GM12891 (cell line): ENCODE results near the gene TRIM27.

Source experiments
- POLR2A ChIP-seq: IDR thresholded peaks from 2 replicates; pipeline ENCODE4 v1.6.1; 2011; ENCODE audit warnings: low read depth, low read length, control low read depth
- POLR2AphosphoS5 ChIP-seq: IDR thresholded peaks from 2 replicates; pipeline ENCODE4 v1.6.1; 2011; ENCODE audit warnings: low read depth, low read length, control low read depth
- POU2F2 ChIP-seq: IDR thresholded peaks from 2 replicates; pipeline ENCODE4 v1.6.1; 2011; ENCODE audit warnings: low read depth, mild to moderate bottlenecking, control low read depth, low read length, moderate library complexity
- SPI1 ChIP-seq: IDR thresholded peaks from 2 replicates; pipeline ENCODE4 v1.6.1; 2011; ENCODE audit warnings: low read depth, low read length, control low read depth
- TAF1 ChIP-seq: IDR thresholded peaks from 2 replicates; pipeline ENCODE4 v1.6.1; 2011; ENCODE audit warnings: low read depth, low read length, control low read depth

DNA sequence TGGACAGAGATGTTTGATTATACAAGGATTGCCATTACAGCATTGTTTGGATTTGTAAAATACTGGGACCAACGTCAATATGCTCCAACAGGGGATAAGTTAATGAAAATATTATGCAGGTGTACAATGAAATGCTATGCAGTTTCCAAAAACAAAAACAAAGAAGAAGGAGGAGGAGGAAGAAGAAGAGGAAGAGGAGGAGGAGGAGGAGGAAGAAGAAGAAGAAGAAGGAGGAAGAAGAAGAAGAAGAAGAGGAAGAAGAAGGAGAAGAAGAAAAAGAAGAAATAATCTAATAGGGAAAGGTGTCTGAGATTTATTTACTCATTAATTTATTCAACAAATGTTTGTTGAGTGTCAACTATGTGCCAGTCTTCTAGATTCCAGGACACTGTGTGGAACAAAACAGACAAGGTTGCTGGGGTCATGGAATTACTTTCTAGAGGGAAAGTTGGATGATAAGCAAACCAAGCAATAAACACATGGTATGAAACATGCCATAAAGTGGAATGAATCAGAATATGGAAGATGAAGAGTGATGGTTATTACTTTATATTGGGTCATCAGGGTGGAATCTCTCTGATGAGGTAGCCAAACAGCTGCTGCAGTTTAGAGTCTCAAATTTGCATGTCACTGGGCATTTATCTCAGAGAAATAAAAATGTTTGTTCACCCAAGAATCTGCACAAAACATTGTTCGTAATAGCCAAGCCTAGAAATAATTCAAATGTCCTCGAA is 6.3 kb upstream of the TRIM27 start:
- no peak for TF ChIP-seq POLR2AphosphoS5
- no peak for TF ChIP-seq TAF1
- no peak for TF ChIP-seq POLR2A
- no peak for TF ChIP-seq SPI1
- no peak for TF ChIP-seq POU2F2
